CD8-positive, alpha-beta memory T cell (primary cell): Measurements from ENCODE around the gene ZCRB1. TPM values are rescaled to one million over a fixed set of nuclear protein-coding genes. Genes with fewer than 3 reads are reported as not detected.

ENCODE experiments used
- CTCF ChIA-PET: fragments of 350-600 bp; sonication (Branson Sonifier 250); formaldehyde crosslinking; loops from one replicate; lab custom pipeline; 2021; ENCODE audit warnings: antibody characterized with exemption; lab: Charles Lee
- POLR2A ChIA-PET: fragments of 350-600 bp; sonication (Branson Sonifier 250); formaldehyde crosslinking; loops from one replicate; lab custom pipeline; 2021; ENCODE audit warnings: antibody characterized with exemption; lab: Charles Lee
- DNase-seq, 5 donors: peaks; one replicate each; pipeline versions ENCODE4 v3.0.0 to v3.0.0-alpha.2; 2020 to 2022; ENCODE audit warnings: mixed read lengths in 1 of 5
- H3K27ac ChIP-seq: one replicate; pipeline ENCODE4 v1.7.0; 2013; ENCODE audit warnings: low read depth, mild to moderate bottlenecking, low read length, moderate library complexity
- H3K27me3 ChIP-seq: 2 replicates; pipeline ENCODE4 v1.7.0; 2013; ENCODE audit warnings: low read length, mild to moderate bottlenecking; ENCODE audit not compliant: insufficient read depth, poor library complexity, severe bottlenecking
- H3K36me3 ChIP-seq: 2 replicates; pipeline ENCODE4 v1.7.0; 2013; ENCODE audit warnings: mild to moderate bottlenecking, low read length, moderate library complexity; ENCODE audit not compliant: insufficient read depth
- H3K4me1 ChIP-seq: 2 replicates; pipeline ENCODE4 v1.7.0; 2013; ENCODE audit warnings: mild to moderate bottlenecking, low read length, moderate library complexity; ENCODE audit not compliant: insufficient read depth
- H3K4me3 ChIP-seq: 2 replicates; pipeline ENCODE4 v1.7.0; 2013; ENCODE audit warnings: mild to moderate bottlenecking, low read length
- H3K9me3 ChIP-seq: 2 replicates; pipeline ENCODE4 v1.7.0; 2013; ENCODE audit warnings: mild to moderate bottlenecking, low read length
- H3K27ac Mint-ChIP-seq, 8 donors: one replicate each; pipeline ENCODE4 v1.8.0; 2020 to 2021; ENCODE audit warnings: mixed read lengths in 8 of 8, mild to moderate bottlenecking in 6 of 8, inconsistent platforms in 3 of 8, moderate library complexity in 3 of 8
- H3K27me3 Mint-ChIP-seq, 2 donors: one replicate each; pipeline ENCODE4 v1.8.0; 2020 to 2021; ENCODE audit warnings: mixed read lengths in 2 of 2, mild to moderate bottlenecking in 1 of 2, moderate library complexity in 1 of 2
- H3K36me3 Mint-ChIP-seq, 3 donors: one replicate each; pipeline ENCODE4 v1.8.0; 2020 to 2021; ENCODE audit warnings: mixed read lengths in 3 of 3, inconsistent platforms in 1 of 3, mild to moderate bottlenecking in 1 of 3
- H3K4me1 Mint-ChIP-seq, 3 donors: one replicate each; pipeline ENCODE4 v1.8.0; 2020 to 2021; ENCODE audit warnings: mixed read lengths in 3 of 3, inconsistent platforms in 1 of 3, mild to moderate bottlenecking in 1 of 3
- H3K4me3 Mint-ChIP-seq, 7 donors: one replicate each; pipeline ENCODE4 v1.8.0; 2020 to 2021; ENCODE audit warnings: mixed read lengths in 7 of 7, mild to moderate bottlenecking in 6 of 7, moderate library complexity in 4 of 7, inconsistent platforms in 2 of 7
- H3K9me3 Mint-ChIP-seq, 5 donors: one replicate each; pipeline ENCODE4 v1.8.0; 2020 to 2022; ENCODE audit warnings: mixed read lengths in 5 of 5, mild to moderate bottlenecking in 3 of 5, moderate library complexity in 2 of 5, inconsistent platforms in 1 of 5
- polyA plus RNA-seq: library from polyadenylated mRNA; unstranded; fragments of 300-500 nt; fragmentation: Illumina TruSeq; gene quantifications from one replicate; pipeline ENCODE4 v1.2.3, GENCODE V29; 2021
- total RNA-seq, 2 experiments: library from RNA; stranded (reverse); gene quantifications; one replicate each; pipeline ENCODE4 v1.2.3, GENCODE V29; 2021

The ZCRB1 gene
- total RNA-seq (10 to 100 TPM; 78.1 to 79.9 TPM), polyA plus RNA-seq (89.1 TPM)

GRCh38 chr12:42325653-42326474 is at the start of gene ZCRB1, which contains the start of gene PPHLN1:
Gene ZCRB1, minus strand, starts transcription at chr12:42326094. Its CDS starts 1,992 bp downstream, at chr12:42324102.
Gene PPHLN1, plus strand, starts transcription at chr12:42326167. Its CDS starts 9,736 bp downstream, at chr12:42335903.
- ChIA-PET POLR2A (interaction anchor here (0.8 to 1.1 kb wide), 2 partner anchors 87 to 172 kb away, joined by 3 to 4 read pairs; no protein-coding TSS in a partner anchor), CTCF (no interaction called here)
- Histone ChIP-seq H3K4me3 (peak within 1 kb of the TSS; percentile 92), H3K9me3 (no peaks in the 10 kb centered on the region), H3K36me3 (no peaks in the 10 kb centered on the region), H3K27me3 (no peaks in the 10 kb centered on the region), H3K27ac (peak within 1 kb of the TSS; percentile 88), H3K4me1 (peaks cover 46% of the 10 kb centered on the region)
- peaks cover 3 to 52% (median 6%) of the 10 kb centered on the region in 3 donors for H3K36me3 Mint-ChIP-seq
- H3K4me3 Mint-ChIP-seq, result peak within 1 kb of the TSS; percentile 93 to 100 (median 98)
- peaks cover 50 to 59% (median 52%) of the 10 kb centered on the region in 3 donors for H3K4me1 Mint-ChIP-seq
- H3K9me3 Mint-ChIP-seq, result no peaks in the 10 kb centered on the region
- peak within 1 kb of the TSS; percentile 95 to 99 (median 98) for H3K27ac Mint-ChIP-seq
- H3K27me3 Mint-ChIP-seq, result no peaks in the 10 kb centered on the region
- DNase-seq, result peak; percentile 75 to 86 (median 77)

GRCh38 chr12:42373669-42374068 is 47.8 kb upstream of the ZCRB1 start:
- H3K27ac ChIP-seq, result no peak overlapping the region
- H3K9me3 ChIP-seq, result no peaks in the 10 kb centered on the region
- Mint-ChIP-seq H3K9me3 (no peaks in the 10 kb centered on the region), H3K27me3 (no peaks in the 10 kb centered on the region), H3K36me3 (peaks cover 2 to 39% (median 8%) of the 10 kb centered on the region in 3 donors), H3K4me3 (no peak overlapping the region), H3K27ac (peak overlapping the region in 1 of 8 donors; percentile 34), H3K4me1 (peaks cover 7 to 23% (median 21%) of the 10 kb centered on the region in 3 donors)
- H3K4me1 ChIP-seq, result no peaks in the 10 kb centered on the region
- H3K27me3 ChIP-seq, result no peaks in the 10 kb centered on the region
- POLR2A ChIA-PET, result no interaction called here
- H3K36me3 ChIP-seq, result no peaks in the 10 kb centered on the region
- CTCF ChIA-PET, result no interaction called here
- DNase-seq, result no peak
- no peak overlapping the region for H3K4me3 ChIP-seq

- Mint-ChIP-seq H3K27me3 (no peaks in the 10 kb centered on the region), H3K36me3 (peaks cover 2 to 31% (median 8%) of the 10 kb centered on the region in 3 donors), H3K4me3 (no peak overlapping the region), H3K27ac (peak overlapping the region in 2 of 8 donors; percentile 50 to 75), H3K9me3 (no peaks in the 10 kb centered on the region), H3K4me1 (peaks cover 7 to 22% (median 20%) of the 10 kb centered on the region in 3 donors)
- ChIA-PET POLR2A (no interaction called here), CTCF (interaction anchor here (0.8 to 2.4 kb wide), 10 partner anchors 9 to 241 kb away, joined by 3 to 16 read pairs (median 4); no protein-coding TSS in a partner anchor)
- Histone ChIP-seq H3K36me3 (no peaks in the 10 kb centered on the region), H3K4me3 (no peak overlapping the region), H3K9me3 (no peaks in the 10 kb centered on the region), H3K27ac (no peak overlapping the region), H3K27me3 (no peaks in the 10 kb centered on the region), H3K4me1 (no peaks in the 10 kb centered on the region)
- DNase-seq, result peak in 2 of 5 donors; percentile 38 to 46
Measured at GRCh38 chr12:42372154-42372791, 46.4 kb upstream of the ZCRB1 start.

- Histone ChIP-seq H3K4me3 (no peak overlapping the region), H3K27me3 (no peaks in the 10 kb centered on the region), H3K36me3 (no peaks in the 10 kb centered on the region), H3K4me1 (no peaks in the 10 kb centered on the region), H3K27ac (no peak overlapping the region), H3K9me3 (no peaks in the 10 kb centered on the region)
- Mint-ChIP-seq H3K9me3 (no peaks in the 10 kb centered on the region), H3K4me1 (peaks cover 12 to 34% (median 33%) of the 10 kb centered on the region in 3 donors), H3K27ac (peak overlapping the region in 3 of 8 donors; percentile 5 to 36 (median 15)), H3K27me3 (no peaks in the 10 kb centered on the region), H3K4me3 (no peak overlapping the region), H3K36me3 (peaks cover 0 to 15% (median 0%) of the 10 kb centered on the region in 3 donors)
- no peak for DNase-seq
- ChIA-PET CTCF (interaction anchor here (1.0 kb wide), 1 partner anchor 173 kb away, joined by 3 read pairs; no protein-coding TSS in a partner anchor), POLR2A (interaction anchor here (0.5 kb wide), 1 partner anchor 13 kb away, joined by 5 read pairs; no protein-coding TSS in a partner anchor)
Measured at GRCh38 chr12:42370013-42370412, 44.1 kb upstream of the ZCRB1 start.

- H3K4me1 ChIP-seq, result no peaks in the 10 kb centered on the region
- no peaks in the 10 kb centered on the region for H3K9me3 Mint-ChIP-seq
- H3K4me1 Mint-ChIP-seq, result peaks cover 28 to 48% (median 47%) of the 10 kb centered on the region in 3 donors
- no peak overlapping the region for H3K4me3 Mint-ChIP-seq
- ChIA-PET POLR2A (no interaction called here), CTCF (interaction anchor here (1.2 kb wide), 1 partner anchor 12 kb away, joined by 3 read pairs; no protein-coding TSS in a partner anchor)
- H3K36me3 ChIP-seq, result peaks cover 7% of the 10 kb centered on the region
- no peak for DNase-seq
- no peak overlapping the region for H3K27ac ChIP-seq
- H3K27me3 ChIP-seq, result no peaks in the 10 kb centered on the region
- no peaks in the 10 kb centered on the region for H3K27me3 Mint-ChIP-seq
- peak overlapping the region in 1 of 8 donors; percentile 33 for H3K27ac Mint-ChIP-seq
- H3K36me3 Mint-ChIP-seq, result peaks cover 0 to 30% (median 6%) of the 10 kb centered on the region in 3 donors
- H3K9me3 ChIP-seq, result no peaks in the 10 kb centered on the region
- no peak overlapping the region for H3K4me3 ChIP-seq
Measured at GRCh38 chr12:42365486-42365885, 39.6 kb upstream of the ZCRB1 start.

GRCh38 chr12:42364692-42365091 is 38.8 kb upstream of the ZCRB1 start:
- Histone ChIP-seq H3K9me3 (no peaks in the 10 kb centered on the region), H3K27me3 (no peaks in the 10 kb centered on the region), H3K4me3 (no peak overlapping the region), H3K4me1 (no peaks in the 10 kb centered on the region), H3K27ac (no peak overlapping the region), H3K36me3 (peaks cover 7% of the 10 kb centered on the region)
- H3K4me3 Mint-ChIP-seq, result no peak overlapping the region
- POLR2A ChIA-PET, result no interaction called here
- H3K9me3 Mint-ChIP-seq, result no peaks in the 10 kb centered on the region
- peaks cover 0 to 30% (median 6%) of the 10 kb centered on the region in 3 donors for H3K36me3 Mint-ChIP-seq
- CTCF ChIA-PET, result interaction anchor here (1.2 kb wide), 1 partner anchor 11 kb away, joined by 3 read pairs; no protein-coding TSS in a partner anchor
- H3K27ac Mint-ChIP-seq, result peak overlapping the region in 2 of 8 donors; percentile 43 to 46
- no peaks in the 10 kb centered on the region for H3K27me3 Mint-ChIP-seq
- H3K4me1 Mint-ChIP-seq, result peaks cover 29 to 54% (median 47%) of the 10 kb centered on the region in 3 donors
- DNase-seq, result no peak

GRCh38 chr12:42362647-42363260 is 36.9 kb upstream of the ZCRB1 start:
- H3K4me3 Mint-ChIP-seq, result no peak overlapping the region
- peaks cover 0 to 37% (median 8%) of the 10 kb centered on the region in 3 donors for H3K36me3 Mint-ChIP-seq
- H3K27me3 Mint-ChIP-seq, result no peaks in the 10 kb centered on the region
- H3K9me3 Mint-ChIP-seq, result no peaks in the 10 kb centered on the region
- H3K4me1 Mint-ChIP-seq, result peaks cover 32 to 58% (median 49%) of the 10 kb centered on the region in 3 donors
- H3K27me3 ChIP-seq, result no peaks in the 10 kb centered on the region
- peak overlapping the region in 3 of 8 donors; percentile 31 to 61 (median 33) for H3K27ac Mint-ChIP-seq
- no peak for DNase-seq
- no peak overlapping the region for H3K4me3 ChIP-seq
- peaks cover 7% of the 10 kb centered on the region for H3K36me3 ChIP-seq
- no peaks in the 10 kb centered on the region for H3K9me3 ChIP-seq
- ChIA-PET CTCF (interaction anchor here (1.3 kb wide), 1 partner anchor 9 kb away, joined by 4 read pairs; no protein-coding TSS in a partner anchor), POLR2A (no interaction called here)
- H3K4me1 ChIP-seq, result no peaks in the 10 kb centered on the region
- H3K27ac ChIP-seq, result no peak overlapping the region
